ENCODE data around the gene ECD. TPM values are rescaled to one million over a fixed set of nuclear protein-coding genes. Genes with fewer than 3 reads are reported as not detected.
A peak's percentile ranks its signal among the peaks of the same experiment; 100 is the strongest.
"Not testable (repeated sequence)": the region's sequence is repeated elsewhere in the genome, so short reads cannot be mapped to it uniquely, and the experiment has no call there.

ECD gene
- total and polyA plus RNA-seq, 7 experiments from 2014 or later: 30.2 to 42.7 (median 33.1) TPM

DNA sequence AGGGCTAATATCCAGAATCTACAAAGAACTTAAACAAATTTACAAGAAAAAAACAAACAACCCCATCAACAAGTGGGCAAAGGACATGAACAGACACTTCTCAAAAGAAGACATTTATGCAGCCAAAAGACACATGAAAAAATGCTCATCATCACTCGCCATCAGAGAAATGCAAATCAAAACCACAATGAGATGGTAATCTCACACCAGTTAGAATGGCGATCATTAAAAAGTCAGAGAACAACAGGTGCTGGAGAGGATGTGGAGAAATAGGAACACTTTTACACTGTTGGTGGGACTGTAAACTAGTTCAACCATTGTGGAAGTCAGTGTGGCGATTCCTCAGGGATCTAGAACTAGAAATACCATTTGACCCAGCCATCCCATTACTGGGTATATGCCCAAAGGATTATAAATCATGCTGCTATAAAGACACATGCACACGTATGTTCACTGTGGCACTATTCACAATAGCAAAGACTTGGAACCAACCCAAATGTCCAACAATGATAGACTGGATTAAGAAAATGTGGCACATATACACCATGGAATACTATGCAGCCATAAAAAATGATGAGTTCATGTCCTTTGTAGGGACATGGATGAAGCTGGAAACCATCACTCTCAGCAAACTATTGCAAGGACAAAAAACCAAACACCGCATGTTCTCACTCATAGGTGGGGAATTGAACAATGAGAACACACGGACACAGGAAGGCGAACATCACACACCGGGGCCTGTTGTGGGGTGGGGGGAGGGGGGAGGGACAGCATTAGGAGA, 17.0 kb downstream of the ECD start:
- intact Hi-C loops (cut with micrococcal nuclease); H3K27me3 Mint-ChIP-seq; H3K27ac ChIP-seq (ENCODE audit: low read depth, low read length); H3K27ac Mint-ChIP-seq; H3K9me3 Mint-ChIP-seq; CTCF ChIA-PET; H3K4me3 ChIP-seq (ENCODE audit: low read length); POLR2A ChIA-PET; H3K4me1 Mint-ChIP-seq; H3K4me1 ChIP-seq (ENCODE audit: control insufficient read depth in 2 of 2, insufficient read depth in 2 of 2, low read length in 2 of 2); H3K9me3 ChIP-seq (ENCODE audit: control insufficient read depth in 2 of 3, low read length in 3 of 3); ATAC-seq; H3K4me3 Mint-ChIP-seq; H3K27me3 ChIP-seq (ENCODE audit: control insufficient read depth in 2 of 2, insufficient read depth in 2 of 2, low read length in 2 of 2); DNase-seq: not testable (repeated sequence)
- H3K36me3 Mint-ChIP-seq: peaks cover 0 to 41% (median 33%) of the 10 kb centered on the region in 5 donors
- H3K36me3 ChIP-seq (ENCODE audit: control insufficient read depth in 2 of 3, insufficient read depth in 3 of 3, low read length in 3 of 3): peaks cover 12 to 57% (median 15%) of the 10 kb centered on the region in 3 experiments

- no peak overlapping the region for H3K4me3 ChIP-seq (ENCODE audit: low read length)
- Mint-ChIP-seq H3K4me3 (no peak overlapping the region), H3K27me3 (no peaks in the 10 kb centered on the region), H3K4me1 (no peaks in the 10 kb centered on the region), H3K27ac (peak overlapping the region in 1 of 9 donors; percentile 49), H3K9me3 (no peaks in the 10 kb centered on the region), H3K36me3 (peaks cover 7 to 38% (median 26%) of the 10 kb centered on the region in 5 donors)
- H3K36me3 ChIP-seq (ENCODE audit: control insufficient read depth in 2 of 3, insufficient read depth in 3 of 3, low read length in 3 of 3): peaks cover 11 to 73% (median 22%) of the 10 kb centered on the region in 3 experiments
- intact Hi-C loops (cut with micrococcal nuclease): no loop called here
- H3K4me1 ChIP-seq (ENCODE audit: control insufficient read depth in 2 of 2, insufficient read depth in 2 of 2, low read length in 2 of 2): no peaks in the 10 kb centered on the region
- H3K9me3 ChIP-seq (ENCODE audit: control insufficient read depth in 2 of 3, low read length in 3 of 3): no peaks in the 10 kb centered on the region
- no peak overlapping the region for H3K27ac ChIP-seq (ENCODE audit: low read depth, low read length)
- ChIA-PET CTCF (interaction anchor here (0.6 to 1.7 kb wide), 2 partner anchors 17 to 22 kb away, joined by 3 to 5 read pairs; no protein-coding TSS in a partner anchor), POLR2A (no interaction called here)
- H3K27me3 ChIP-seq (ENCODE audit: control insufficient read depth in 2 of 2, insufficient read depth in 2 of 2, low read length in 2 of 2): no peaks in the 10 kb centered on the region
- DNase-seq (no peak), ATAC-seq (no peak)
Measured at GRCh38 chr10:73141603-73142002, 26.2 kb downstream of the ECD start.

- ChIA-PET POLR2A (interaction anchor here (0.6 kb wide), 1 partner anchor 753 kb away, joined by 3 read pairs; no protein-coding TSS in a partner anchor), CTCF (no interaction called here)
- Mint-ChIP-seq H3K36me3 (peaks cover 7 to 37% (median 25%) of the 10 kb centered on the region in 5 donors), H3K4me3 (no peak overlapping the region), H3K4me1 (no peaks in the 10 kb centered on the region), H3K27me3 (no peaks in the 10 kb centered on the region), H3K9me3 (no peaks in the 10 kb centered on the region), H3K27ac (no peak overlapping the region)
- Histone ChIP-seq H3K4me3 (ENCODE audit: low read length) (no peak overlapping the region), H3K36me3 (ENCODE audit: control insufficient read depth in 2 of 3, insufficient read depth in 3 of 3, low read length in 3 of 3) (peaks cover 14 to 75% (median 25%) of the 10 kb centered on the region in 3 experiments), H3K27ac (ENCODE audit: low read depth, low read length) (no peak overlapping the region), H3K4me1 (ENCODE audit: control insufficient read depth in 2 of 2, insufficient read depth in 2 of 2, low read length in 2 of 2) (no peaks in the 10 kb centered on the region), H3K9me3 (ENCODE audit: control insufficient read depth in 2 of 3, low read length in 3 of 3) (no peaks in the 10 kb centered on the region), H3K27me3 (ENCODE audit: control insufficient read depth in 2 of 2, insufficient read depth in 2 of 2, low read length in 2 of 2) (no peaks in the 10 kb centered on the region)
- ATAC-seq: no peak
- intact Hi-C loops (cut with micrococcal nuclease): no loop called here
- no peak for DNase-seq
Measured at GRCh38 chr10:73139251-73139650, 28.6 kb downstream of the ECD start.

- H3K4me1 ChIP-seq (ENCODE audit: control insufficient read depth in 2 of 2, insufficient read depth in 2 of 2, low read length in 2 of 2): no peaks in the 10 kb centered on the region
- Mint-ChIP-seq H3K9me3 (no peaks in the 10 kb centered on the region), H3K4me3 (no peak overlapping the region), H3K4me1 (no peaks in the 10 kb centered on the region), H3K27ac (peak overlapping the region in 1 of 9 donors; percentile 59), H3K27me3 (no peaks in the 10 kb centered on the region), H3K36me3 (peaks cover 11 to 37% (median 29%) of the 10 kb centered on the region in 5 donors)
- H3K4me3 ChIP-seq (ENCODE audit: low read length): no peak overlapping the region
- intact Hi-C loops (cut with micrococcal nuclease): no loop called here
- H3K27ac ChIP-seq (ENCODE audit: low read depth, low read length): no peak overlapping the region
- ChIA-PET CTCF (interaction anchor here (0.6 to 1.2 kb wide), 3 partner anchors 9 to 40 kb away, joined by 3 to 4 read pairs (median 3); partner anchors contain the start of genes NUDT13 and P4HA1), POLR2A (no interaction called here)
- H3K36me3 ChIP-seq (ENCODE audit: control insufficient read depth in 2 of 3, insufficient read depth in 3 of 3, low read length in 3 of 3): peaks cover 11 to 82% (median 28%) of the 10 kb centered on the region in 3 experiments
- no peaks in the 10 kb centered on the region for H3K27me3 ChIP-seq (ENCODE audit: control insufficient read depth in 2 of 2, insufficient read depth in 2 of 2, low read length in 2 of 2)
- no peaks in the 10 kb centered on the region for H3K9me3 ChIP-seq (ENCODE audit: control insufficient read depth in 2 of 3, low read length in 3 of 3)
- no peak for ATAC-seq
- no peak for DNase-seq
Measured at GRCh38 chr10:73136627-73137026, 31.2 kb downstream of the ECD start.

DNA sequence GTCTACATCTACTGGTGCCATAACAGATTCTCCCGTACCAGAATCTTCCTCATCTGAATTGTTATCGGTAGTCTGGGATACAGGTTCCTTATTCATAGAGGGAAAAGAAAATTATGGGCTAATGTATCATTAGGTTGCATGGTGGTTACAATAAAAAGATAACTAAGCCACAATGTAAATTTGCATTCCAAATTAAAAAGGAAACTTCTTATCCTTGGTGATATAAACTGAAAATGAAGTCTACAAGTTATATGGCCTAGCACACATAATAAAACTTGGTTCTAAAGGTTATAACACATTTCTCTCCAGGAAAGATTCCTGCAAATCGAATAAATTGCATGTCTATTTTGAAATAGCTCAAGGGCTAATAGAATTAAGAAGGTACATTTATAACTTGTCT, 33.1 kb downstream of the ECD start:
- Mint-ChIP-seq H3K27me3 (no peaks in the 10 kb centered on the region), H3K36me3 (peaks cover 8 to 39% (median 34%) of the 10 kb centered on the region in 5 donors), H3K4me3 (no peak overlapping the region), H3K4me1 (no peaks in the 10 kb centered on the region), H3K9me3 (no peaks in the 10 kb centered on the region), H3K27ac (no peak overlapping the region)
- intact Hi-C loops (cut with micrococcal nuclease): no loop called here
- ChIA-PET POLR2A (interaction anchor here (0.6 to 1.4 kb wide), 3 partner anchors 10 to 38 kb away, joined by 3 to 4 read pairs (median 3); partner anchors contain the start of gene P4HA1), CTCF (interaction anchor here (0.6 kb wide), 1 partner anchor 635 kb away, joined by 3 read pairs; no protein-coding TSS in a partner anchor)
- Histone ChIP-seq H3K27me3 (ENCODE audit: control insufficient read depth in 2 of 2, insufficient read depth in 2 of 2, low read length in 2 of 2) (no peaks in the 10 kb centered on the region), H3K27ac (ENCODE audit: low read depth, low read length) (no peak overlapping the region), H3K4me3 (ENCODE audit: low read length) (no peak overlapping the region), H3K4me1 (ENCODE audit: control insufficient read depth in 2 of 2, insufficient read depth in 2 of 2, low read length in 2 of 2) (no peaks in the 10 kb centered on the region), H3K36me3 (ENCODE audit: control insufficient read depth in 2 of 3, insufficient read depth in 3 of 3, low read length in 3 of 3) (peaks cover 18 to 81% (median 33%) of the 10 kb centered on the region in 3 experiments), H3K9me3 (ENCODE audit: control insufficient read depth in 2 of 3, low read length in 3 of 3) (no peaks in the 10 kb centered on the region)
- ATAC-seq (no peak), DNase-seq (no peak)

DNA sequence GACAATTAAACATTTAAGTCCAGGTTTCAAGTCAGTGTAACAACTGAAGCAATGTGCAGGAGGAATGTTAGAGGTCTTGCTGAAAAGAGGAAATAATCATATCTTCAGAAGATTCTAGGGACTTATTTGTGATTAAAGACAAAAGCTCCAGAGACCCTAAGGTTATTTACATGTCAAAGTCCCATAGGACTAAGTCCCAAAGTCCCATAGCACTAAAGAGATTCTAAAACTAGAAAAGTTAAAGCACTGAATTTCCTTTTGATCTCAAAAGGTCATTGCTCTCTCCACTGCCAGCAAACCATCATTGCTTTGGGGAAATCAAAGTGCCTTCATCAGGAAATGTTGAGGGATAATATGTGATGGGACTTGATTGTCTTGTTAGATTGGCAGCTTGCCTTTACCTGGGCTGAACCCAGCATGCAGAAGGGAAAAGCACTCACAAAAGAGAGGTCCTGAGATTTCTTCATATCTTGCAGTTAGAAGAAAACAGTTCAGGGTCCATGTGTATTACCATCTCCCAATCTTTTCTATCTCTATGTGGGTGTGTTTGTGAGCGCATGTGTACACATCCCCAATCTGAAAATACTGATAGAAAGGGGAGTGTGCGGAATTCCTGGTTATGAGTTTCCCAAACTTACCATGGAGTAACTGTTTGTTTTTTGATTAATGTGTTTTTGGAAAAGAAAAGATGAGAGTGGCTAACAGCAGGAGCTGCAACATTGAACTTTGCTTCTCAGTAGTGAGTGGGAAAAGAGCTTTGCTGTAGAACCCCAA, 35.7 kb downstream of the ECD start:
- H3K4me1 ChIP-seq (ENCODE audit: control insufficient read depth in 2 of 2, insufficient read depth in 2 of 2, low read length in 2 of 2): no peaks in the 10 kb centered on the region
- DNase-seq (no peak), ATAC-seq (no peak)
- no peaks in the 10 kb centered on the region for H3K27me3 ChIP-seq (ENCODE audit: control insufficient read depth in 2 of 2, insufficient read depth in 2 of 2, low read length in 2 of 2)
- H3K36me3 Mint-ChIP-seq: peaks cover 5 to 38% (median 28%) of the 10 kb centered on the region in 5 donors
- ChIA-PET CTCF (interaction anchor here (0.7 to 1.1 kb wide), 3 partner anchors 16 to 27 kb away, joined by 3 read pairs; partner anchors contain the start of gene NUDT13), POLR2A (no interaction called here)
- intact Hi-C loops (cut with micrococcal nuclease): loop anchor here in 1 of 2 donors (2.0 kb wide), 1 partner anchor 35 kb away; the partner anchor contains the start of gene P4HA1
- H3K4me3 Mint-ChIP-seq: no peak overlapping the region
- peaks cover 18 to 67% (median 24%) of the 10 kb centered on the region in 3 experiments for H3K36me3 ChIP-seq (ENCODE audit: control insufficient read depth in 2 of 3, insufficient read depth in 3 of 3, low read length in 3 of 3)
- H3K4me1 Mint-ChIP-seq: no peaks in the 10 kb centered on the region
- H3K27me3 Mint-ChIP-seq: no peaks in the 10 kb centered on the region
- no peak overlapping the region for H3K27ac ChIP-seq (ENCODE audit: low read depth, low read length)
- H3K4me3 ChIP-seq (ENCODE audit: low read length): no peak overlapping the region
- H3K9me3 ChIP-seq (ENCODE audit: control insufficient read depth in 2 of 3, low read length in 3 of 3): no peaks in the 10 kb centered on the region
- H3K27ac Mint-ChIP-seq: peak overlapping the region in 1 of 9 donors; percentile 41
- no peaks in the 10 kb centered on the region for H3K9me3 Mint-ChIP-seq
